GM18526 (cell line): Measurements from ENCODE around the gene TRAFD1.

Source experiments
- POLR2A ChIP-seq: IDR thresholded peaks from 3 replicates; pipeline ENCODE4 v1.6.1; 2011; ENCODE audit not compliant: insufficient read length; ENCODE audit errors: extremely low read depth

The TRAFD1 gene

DNA sequence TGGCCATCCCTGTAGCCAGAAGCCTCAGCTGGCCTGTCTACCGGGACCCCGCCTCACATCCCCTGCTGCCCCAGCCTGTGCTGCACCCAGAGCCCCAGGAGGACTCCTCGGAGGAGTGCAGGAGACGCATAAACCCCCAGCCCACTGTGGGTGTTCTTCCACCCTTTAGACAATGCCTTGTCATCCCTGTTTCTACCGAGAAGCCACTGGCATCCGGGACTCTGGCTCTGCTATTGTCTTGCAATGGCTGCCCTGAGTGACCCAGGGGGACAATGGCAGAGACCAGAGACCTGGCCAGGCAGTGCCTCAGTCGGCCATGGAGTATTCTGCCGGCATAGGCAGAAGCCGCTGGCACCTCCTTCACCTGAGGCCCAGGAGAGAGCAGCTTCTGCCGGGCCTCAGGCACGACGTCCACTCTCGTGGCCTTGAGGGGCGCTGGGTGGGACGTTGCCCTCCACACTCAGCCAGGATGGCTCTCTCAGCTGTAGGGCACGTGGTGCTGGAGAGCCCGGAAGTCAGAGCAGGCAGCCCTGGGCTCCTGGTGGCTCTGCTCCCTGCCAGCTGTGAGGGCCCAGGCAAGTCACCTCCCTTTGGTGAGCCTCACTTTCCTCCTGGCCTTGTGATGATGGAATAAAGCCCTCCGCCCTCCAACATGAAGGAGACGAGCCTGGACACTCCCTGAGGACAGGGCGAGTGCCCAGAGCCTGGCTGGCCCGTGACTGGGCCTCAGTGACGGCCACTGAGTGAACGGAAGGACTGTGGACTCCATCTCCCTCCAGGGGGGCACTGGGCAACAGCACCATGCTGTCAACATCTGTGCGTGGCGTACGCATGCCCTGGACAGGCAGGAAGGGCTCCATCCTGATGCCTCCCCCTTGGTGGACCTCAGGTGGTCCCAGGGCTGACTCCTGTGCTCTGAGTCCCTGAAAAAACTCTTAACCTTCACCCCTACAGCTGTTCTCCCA is 41.0 kb downstream of the TRAFD1 start:
- no peak for TF ChIP-seq POLR2A

- no peak for TF ChIP-seq POLR2A
Observed at GRCh38 chr12:112167031-112167461, 41.7 kb downstream of the TRAFD1 start.

GRCh38 chr12:112167718-112168525 is 42.6 kb downstream of the TRAFD1 start:
- TF ChIP-seq POLR2A = no peak

DNA sequence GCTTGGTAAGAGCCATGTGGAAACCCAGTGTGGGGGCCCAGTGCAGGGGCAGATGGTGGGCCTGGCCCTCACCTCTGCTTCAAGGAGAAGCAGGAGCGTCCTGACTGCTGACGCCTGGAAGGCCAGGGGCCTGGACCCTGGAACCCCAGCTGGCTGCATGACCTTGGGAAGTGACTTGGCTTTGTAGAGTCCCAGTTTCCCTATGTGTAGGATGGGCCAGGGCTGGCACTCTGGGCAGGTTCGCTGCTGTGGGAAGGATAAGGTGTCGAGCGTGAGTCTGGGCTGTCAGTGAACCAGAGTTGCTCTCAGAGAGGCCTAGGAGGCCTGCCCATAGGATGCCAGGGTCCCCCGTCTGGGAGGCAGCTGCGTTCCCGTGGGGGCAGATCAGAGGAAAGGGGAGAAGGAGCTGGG is 43.2 kb downstream of the TRAFD1 start:
- no peak for TF ChIP-seq POLR2A

DNA sequence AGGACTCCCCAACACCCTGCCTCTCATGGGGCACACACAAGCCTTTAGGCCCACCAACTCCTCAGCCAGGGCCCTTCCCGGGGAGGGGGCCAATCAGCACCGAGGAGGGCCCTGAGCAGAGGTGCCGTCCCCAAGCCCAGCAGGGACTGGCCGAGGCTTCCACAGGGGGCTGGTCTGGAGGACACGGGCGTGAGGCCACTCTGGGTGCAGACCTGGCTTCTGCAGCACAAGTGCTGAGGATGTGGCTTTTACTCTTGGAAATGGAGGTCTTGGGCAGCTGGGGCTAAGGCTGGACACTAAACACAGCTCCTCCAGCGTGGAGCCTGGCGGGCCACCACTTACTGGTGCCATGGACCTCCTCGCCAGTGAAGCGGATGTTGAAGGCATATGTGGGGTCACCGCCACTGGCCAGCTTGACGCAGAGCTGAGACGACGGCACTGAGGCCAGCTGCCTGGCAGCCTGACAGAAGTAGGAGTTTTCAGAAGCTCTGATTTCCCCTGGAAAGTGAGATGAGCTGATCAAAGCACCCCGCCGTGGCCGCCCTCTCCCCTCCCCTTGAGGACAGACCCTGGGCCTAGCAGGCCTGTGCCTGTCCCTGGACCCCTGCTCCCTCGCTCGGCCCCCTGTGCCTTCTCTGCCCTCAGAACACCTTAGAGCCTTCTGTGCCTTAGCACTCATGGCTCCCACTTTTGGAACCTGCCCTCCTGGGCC is 44.0 kb downstream of the TRAFD1 start:
- TF ChIP-seq POLR2A = no peak

DNA sequence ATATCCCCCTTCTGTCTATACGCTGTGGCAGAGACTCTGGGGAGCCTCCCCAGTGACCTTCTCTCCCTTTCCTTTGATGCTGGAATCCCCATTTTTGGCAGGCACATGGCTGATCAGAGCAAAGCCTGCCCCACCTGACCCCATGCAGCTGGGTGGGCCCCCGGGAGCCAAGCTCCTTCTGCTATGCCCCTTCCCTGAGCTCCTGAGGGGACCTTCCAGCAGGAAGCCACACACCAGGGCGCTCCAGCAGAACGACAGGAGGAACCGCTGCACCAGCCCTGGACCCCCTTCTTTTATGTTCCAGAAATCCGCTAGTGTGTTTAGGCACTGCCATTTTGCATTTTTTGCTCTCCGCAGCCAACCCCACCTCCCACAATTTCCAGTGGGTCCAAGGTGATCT is 44.6 kb downstream of the TRAFD1 start:
- TF ChIP-seq POLR2A = no peak

DNA sequence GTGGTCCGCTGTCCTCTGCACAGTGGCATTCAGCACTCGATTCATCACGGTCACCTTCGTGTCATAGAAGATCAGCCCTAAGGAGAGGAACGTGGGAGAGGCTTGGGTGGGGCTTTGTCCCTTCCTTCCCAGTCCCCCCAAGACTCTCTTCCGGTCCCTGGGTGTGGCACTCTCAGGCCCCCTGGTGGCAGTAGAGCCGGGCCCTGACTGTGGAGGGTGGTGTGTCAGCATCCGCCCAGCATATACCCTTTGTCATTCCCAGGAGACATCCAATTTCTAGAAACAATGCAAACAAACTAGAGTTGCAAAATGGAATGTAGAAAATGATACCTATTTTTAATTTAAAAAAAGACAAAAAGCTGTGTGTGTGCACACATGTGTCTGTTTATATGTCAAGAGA is 45.0 kb downstream of the TRAFD1 start:
- no peak for TF ChIP-seq POLR2A

GRCh38 chr12:112170971-112171596 is 45.7 kb downstream of the TRAFD1 start:
- no peak for TF ChIP-seq POLR2A

GRCh38 chr12:112172556-112173324 is 47.4 kb downstream of the TRAFD1 start:
- no peak for TF ChIP-seq POLR2A

DNA sequence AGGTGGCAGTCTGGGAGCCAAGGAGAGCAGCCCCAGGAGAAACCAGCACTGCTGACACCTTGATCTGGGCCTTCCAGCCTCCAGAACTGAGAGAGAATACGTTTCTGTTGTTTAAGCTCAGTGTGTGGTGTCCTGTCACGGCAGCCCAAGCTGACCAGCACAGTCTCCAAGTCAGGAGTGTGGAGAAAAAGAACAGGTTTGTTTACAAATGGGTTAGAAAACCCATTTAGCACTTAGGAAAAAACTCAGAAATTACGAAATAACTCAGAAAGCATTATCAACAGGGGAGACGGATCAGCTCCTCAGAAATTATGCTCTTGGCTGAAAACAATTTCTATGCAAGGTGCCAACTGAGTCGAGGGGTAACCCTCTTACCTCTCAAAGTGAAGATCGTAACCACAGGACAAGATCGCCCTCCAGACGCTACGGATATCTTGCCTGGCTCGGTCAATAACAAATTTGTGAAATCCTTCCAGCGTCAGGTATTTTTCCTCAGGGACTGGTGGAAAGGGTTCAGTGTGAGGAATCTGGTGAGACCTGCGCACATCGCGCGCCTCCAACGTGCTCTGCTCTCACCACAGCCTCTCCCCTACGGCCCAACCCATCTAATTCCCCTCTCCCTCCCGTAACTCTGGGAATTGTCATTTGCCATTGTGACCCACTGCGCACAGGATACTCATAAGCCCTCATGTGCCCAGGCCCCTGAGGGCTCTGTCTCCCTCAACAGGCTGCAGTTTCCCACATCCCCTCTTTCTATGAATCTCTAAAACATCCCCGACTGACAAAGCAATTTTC is 50.2 kb downstream of the TRAFD1 start:
- TF ChIP-seq POLR2A = no peak

GRCh38 chr12:112176321-112177010 is 51.1 kb downstream of the TRAFD1 start:
- TF ChIP-seq POLR2A = no peak

DNA sequence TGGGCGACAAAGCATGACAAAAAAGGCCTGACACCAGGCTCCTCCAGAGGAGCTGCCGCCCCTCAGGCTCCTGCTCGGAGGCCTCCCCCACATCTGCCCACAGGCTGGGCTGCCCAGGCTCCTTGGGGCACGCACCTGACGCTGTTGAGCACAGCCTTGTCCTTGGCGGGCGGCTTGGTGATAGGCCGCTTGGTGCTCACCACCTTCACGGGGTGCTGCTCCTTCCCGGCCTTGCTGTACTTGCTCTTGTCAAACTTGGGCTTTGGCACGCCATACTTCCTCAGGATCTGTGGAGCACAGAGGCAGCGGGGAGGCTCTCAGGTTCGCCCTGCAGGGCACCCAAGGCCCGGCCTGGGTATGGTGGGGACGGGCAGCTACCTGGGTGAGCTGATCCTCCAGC is 53.4 kb downstream of the TRAFD1 start:
- TF ChIP-seq POLR2A = no peak

- TF ChIP-seq POLR2A = no peak
Observed at GRCh38 chr12:112179341-112179740, 54.0 kb downstream of the TRAFD1 start.

GRCh38 chr12:112179916-112180315 is 54.6 kb downstream of the TRAFD1 start:
- TF ChIP-seq POLR2A = no peak
